Activated T-helper 1 cell treated with anti-CD3 and anti-CD28 coated beads, Interleukin-2, amount 50 U/mL, for 16 hours (primary cell): ENCODE results near the gene CDKN1C.

Experiments used
- DNase-seq, 2 donors: peaks; one replicate each; pipeline ENCODE4 v3.0.0-alpha.2; 2020; ENCODE audit warnings: low read depth in 1 of 2, low spot score in 1 of 2

The CDKN1C gene

DNA sequence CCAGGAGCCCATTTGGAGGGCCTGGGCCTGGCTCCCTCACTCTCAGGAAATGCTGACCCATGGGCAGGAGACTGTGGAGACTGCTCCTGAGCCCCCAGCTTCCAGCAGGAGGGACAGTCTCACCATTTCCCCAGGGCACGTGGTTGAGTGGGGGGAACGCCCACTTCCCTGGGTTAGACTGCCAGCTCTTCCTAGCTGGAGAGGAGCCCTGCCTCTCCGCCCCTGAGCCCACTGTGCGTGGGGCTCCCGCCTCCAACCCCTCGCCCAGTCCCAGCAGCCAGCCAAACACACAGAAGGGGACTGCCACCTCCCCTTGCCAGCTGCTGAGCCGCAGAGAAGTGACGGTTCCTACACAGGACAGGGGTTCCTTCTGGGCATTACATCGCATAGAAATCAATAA is 37.1 kb downstream of the CDKN1C start:
- DNase-seq = no peak

GRCh38 chr11:2847561-2847960 is 38.0 kb downstream of the CDKN1C start:
- no peak for DNase-seq

- no peak for DNase-seq
Measured at GRCh38 chr11:2846470-2846869, 39.1 kb downstream of the CDKN1C start.

GRCh38 chr11:2846056-2846455 is 39.5 kb downstream of the CDKN1C start:
- DNase-seq = no peak

DNA sequence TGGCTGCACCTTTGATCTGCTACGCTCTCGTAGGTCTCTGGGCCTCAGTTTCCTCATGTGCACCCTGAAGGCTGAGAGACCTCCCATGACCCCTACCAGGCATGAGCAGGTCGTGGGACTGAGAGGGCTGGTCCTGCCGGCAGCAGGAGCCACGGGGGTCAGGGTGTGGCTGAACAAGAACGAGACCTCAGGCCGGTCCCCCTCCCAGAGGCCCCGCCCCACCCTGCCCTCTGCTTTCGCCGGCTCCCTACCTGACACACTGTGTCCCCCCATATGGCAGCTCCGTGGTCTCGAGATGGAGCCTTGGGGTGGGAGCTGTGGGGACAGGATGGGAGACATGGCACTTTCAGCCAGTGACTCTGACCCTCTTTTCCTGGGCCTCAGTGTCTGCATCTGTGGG is 40.6 kb downstream of the CDKN1C start:
- no peak for DNase-seq

DNA sequence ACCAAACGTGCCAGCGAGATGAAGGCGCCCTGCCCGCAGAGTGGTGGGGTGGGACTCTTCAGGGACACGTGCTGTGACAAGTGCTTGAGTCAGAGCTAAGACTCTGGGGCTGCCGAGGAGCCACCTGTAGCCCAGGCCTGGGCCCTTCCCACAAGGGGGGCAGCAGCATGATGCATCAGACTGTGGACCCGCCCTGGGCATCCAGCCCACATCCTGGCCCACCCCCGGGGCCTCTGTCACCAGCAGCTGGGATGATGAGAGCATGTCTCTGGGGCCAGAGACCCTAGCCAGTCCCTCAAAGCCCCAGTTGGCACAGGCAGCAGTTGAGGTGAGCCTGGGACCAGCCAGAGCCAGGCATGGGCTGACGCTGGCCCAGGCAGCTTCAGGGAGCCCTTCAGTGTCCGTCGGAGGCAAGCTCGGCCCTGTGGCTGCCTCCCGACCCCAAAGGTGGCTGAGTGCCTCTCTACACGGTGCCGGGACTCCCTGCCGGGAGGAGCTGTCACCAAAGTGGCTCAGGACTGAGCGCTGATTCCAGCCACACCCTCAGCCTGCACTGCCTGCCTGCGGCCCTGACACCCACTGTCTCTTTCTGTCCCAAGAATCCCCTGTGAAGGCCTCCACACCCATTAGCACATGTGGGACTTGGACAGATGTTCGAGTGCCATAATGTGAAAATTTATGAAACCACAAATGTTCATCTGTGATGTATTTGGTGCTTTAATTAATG is 41.3 kb downstream of the CDKN1C start:
- no peak for DNase-seq

DNA sequence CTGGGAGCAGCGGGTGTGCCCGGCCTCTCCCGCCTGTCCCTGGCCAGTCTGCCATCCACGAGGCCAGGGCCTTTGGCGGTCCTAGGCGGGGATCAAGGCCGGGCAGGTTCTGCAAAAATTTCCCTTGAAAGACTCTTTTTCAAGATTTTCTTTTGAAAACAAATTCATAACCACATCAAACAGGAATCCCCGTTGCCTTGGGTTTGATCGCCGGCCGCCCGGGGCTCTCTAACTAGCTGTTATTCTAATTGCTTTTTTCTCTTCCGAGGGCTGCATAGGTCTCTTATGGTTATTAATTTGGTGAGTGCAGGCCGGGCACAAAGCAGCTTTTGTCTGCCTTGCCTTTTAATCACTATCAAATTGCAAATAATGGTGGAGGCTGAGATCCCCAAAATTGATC is 42.0 kb downstream of the CDKN1C start:
- DNase-seq = no peak

GRCh38 chr11:2842876-2843275 is 42.7 kb downstream of the CDKN1C start:
- DNase-seq = no peak

DNA sequence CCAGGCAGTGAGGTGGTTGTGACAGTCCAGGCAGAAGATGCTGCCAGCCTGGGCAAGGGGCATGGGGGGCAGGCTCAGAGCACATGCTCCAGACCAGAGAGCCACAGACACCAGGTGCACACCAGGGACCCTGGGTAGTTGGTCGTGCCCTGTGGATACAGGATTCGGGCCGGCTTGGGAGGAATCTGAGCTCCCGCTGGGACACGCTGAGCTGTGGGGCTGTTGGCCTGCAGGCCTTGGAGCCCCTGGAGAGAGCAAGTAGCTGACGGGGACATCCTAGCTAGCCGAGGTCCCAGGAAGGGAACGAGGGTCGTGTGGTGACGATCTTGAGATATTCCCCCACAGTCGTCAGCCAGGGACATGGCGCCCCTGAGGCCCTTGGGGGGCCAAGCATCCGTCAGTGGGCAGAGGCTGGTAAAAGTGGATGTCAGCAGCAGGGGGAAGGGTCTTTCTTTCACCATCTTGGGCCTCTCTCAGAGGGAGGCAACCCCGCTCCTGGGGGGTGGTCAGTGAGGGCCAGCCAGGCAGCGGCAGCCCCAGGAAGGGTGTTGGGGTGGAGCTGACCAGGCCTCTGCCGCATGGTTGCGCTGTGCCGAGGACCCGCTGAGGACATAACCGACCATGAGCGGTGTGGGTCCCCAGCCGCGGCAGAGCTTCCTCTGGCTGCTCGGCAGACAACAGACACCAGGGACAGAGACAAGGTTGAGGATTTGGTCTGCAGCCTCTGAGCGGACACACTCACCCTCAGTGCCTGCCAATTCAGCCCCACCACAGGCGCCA is 44.0 kb downstream of the CDKN1C start:
- DNase-seq = no peak

- no peak for DNase-seq
Measured at GRCh38 chr11:2839395-2839943, 46.1 kb downstream of the CDKN1C start.

DNA sequence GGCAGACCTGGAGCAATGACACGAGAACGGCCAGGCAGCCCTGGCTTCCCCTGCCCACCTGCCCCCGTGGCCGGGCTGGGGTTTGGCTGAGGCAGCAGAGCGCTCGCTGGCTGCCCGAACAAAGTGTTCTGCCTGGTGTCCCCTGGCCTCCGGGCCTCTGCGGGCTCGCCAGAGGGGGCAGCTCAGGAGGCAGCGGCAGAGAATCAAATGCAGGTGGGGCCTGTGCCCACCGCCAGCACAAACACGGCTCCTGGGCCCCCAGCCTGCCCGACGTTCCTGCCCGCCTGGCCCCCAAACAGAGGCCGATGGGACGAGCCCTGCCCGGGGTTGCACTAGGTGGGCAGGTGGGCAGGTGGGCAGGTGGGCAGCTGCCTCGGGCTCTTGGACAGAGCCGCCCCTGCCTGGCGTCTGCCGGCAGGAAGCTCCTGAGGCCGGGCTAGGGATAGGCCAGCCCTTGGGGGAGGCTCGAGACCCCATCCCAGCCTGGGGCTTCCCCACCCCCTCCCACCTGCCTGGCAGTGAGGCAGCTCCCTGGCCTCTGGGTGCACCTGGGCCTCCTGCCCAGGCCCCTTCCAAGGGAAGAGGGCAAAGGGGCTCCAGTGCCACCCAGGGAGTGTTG is 46.8 kb downstream of the CDKN1C start:
- DNase-seq = no peak

DNA sequence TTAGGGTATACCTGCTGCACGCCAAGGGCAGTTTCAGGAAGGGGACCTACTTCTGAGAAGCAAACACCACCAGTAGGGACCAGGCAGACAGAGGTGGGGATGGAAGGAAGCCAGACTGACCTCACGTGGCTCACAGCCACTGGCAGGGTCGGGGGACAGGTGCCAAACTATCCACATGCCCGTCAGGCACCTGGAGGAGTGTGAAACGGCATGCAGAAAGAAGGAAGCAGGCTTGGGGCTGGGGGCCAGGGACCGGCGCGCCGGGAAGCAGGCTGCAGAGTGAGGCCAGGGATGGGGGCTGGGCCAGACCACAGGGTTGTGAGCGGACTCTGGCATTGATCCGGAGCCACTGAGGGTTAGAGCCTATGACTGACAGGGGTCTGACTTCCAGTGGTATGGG is 47.5 kb downstream of the CDKN1C start:
- DNase-seq = no peak

- DNase-seq = no peak
Measured at GRCh38 chr11:2837651-2838050, 47.9 kb downstream of the CDKN1C start.

DNA sequence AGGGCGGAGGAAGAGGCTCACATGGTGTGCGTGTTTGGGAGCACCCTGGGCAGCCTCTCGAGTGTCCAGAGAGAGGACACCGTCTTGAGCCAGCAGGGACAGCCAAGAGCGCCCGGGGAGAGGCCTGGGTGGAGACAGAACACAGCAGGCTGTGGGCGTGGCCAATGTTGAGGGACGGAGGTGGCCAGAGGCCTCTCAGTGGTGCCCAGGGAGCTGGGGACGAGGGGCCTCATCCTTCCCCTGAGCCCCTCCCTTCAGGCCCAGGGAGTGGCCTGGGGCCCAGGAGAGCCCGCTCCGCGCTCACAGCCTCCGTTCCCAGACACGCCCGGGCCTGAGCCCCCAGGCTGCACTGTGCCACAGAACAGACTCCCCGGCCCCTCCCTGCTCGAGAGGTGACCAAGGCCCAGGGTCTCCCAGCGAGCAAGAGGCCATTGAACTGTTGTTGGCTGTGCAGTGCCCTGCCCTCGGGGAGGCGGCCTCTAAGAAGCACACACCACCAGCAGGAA is 48.4 kb downstream of the CDKN1C start:
- DNase-seq = no peak

GRCh38 chr11:2836315-2837095 is 49.1 kb downstream of the CDKN1C start:
- no peak for DNase-seq

DNA sequence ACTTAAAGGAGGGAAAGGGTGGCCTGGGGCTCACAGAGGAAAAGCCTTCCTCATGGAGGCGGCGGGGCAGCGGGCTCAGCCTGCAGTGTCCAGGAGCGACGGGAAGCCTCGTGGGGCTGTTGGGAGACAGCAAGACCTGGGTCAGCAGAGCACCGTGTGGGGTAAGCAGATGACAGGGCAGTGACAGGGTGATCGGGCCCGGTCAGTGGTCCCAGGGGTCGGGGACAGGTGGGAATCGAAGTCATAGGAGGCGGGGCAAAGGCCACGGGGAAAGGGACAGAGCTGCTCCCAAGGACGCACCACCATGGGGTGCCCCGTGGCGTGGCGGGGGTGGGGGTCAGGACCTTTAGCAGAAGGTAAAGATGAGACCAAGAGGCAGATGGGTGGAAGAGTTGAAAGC is 49.8 kb downstream of the CDKN1C start:
- DNase-seq = no peak

GRCh38 chr11:2835296-2835695 is 50.3 kb downstream of the CDKN1C start:
- DNase-seq = no peak

- DNase-seq = no peak
Measured at GRCh38 chr11:2834503-2835273, 50.9 kb downstream of the CDKN1C start.

GRCh38 chr11:2833716-2834502 is 51.7 kb downstream of the CDKN1C start:
- DNase-seq = no peak
